Fibroblast of lung (primary cell): ENCODE results near the gene ARHGEF16. TPM values are rescaled to one million over a fixed set of nuclear protein-coding genes. Genes with fewer than 3 reads are reported as not detected.
A peak's percentile ranks its signal among the peaks of the same experiment; 100 is the strongest.

ENCODE experiments used
- DNase-seq, 2 donors: peaks; one replicate each; pipeline versions ENCODE4 v3.0.0 to v3.0.0-alpha.2; 2010; ENCODE audit warnings: low read depth in 2 of 2
- H2AFZ ChIP-seq: 2 replicates; pipeline ENCODE4 v1.5.1; 2012; ENCODE audit warnings: low read length, control low read depth, inconsistent platforms
- H3K27ac ChIP-seq: 2 replicates; pipeline ENCODE4 v1.5.1; 2011; ENCODE audit warnings: low read length, control low read depth; ENCODE audit not compliant: insufficient read depth
- H3K27me3 ChIP-seq: 2 replicates; pipeline ENCODE4 v1.5.1; 2011; ENCODE audit warnings: mild to moderate bottlenecking, low read length; ENCODE audit not compliant: control insufficient read depth, insufficient read depth
- H3K36me3 ChIP-seq: 2 replicates; pipeline ENCODE4 v1.5.1; 2011; ENCODE audit warnings: low read length; ENCODE audit not compliant: control insufficient read depth, insufficient read depth
- H3K4me1 ChIP-seq: 2 replicates; pipeline ENCODE4 v1.5.1; 2011; ENCODE audit warnings: low read length; ENCODE audit not compliant: control insufficient read depth, insufficient read depth; ENCODE audit errors: extremely low read depth
- H3K4me2 ChIP-seq: 2 replicates; pipeline ENCODE4 v1.5.1; 2011; ENCODE audit warnings: low read length, control low read depth; ENCODE audit not compliant: insufficient read depth; ENCODE audit errors: extremely low read depth
- H3K4me3 ChIP-seq, 4 experiments: fragments of 200-600 bp in 1 of 4; sonication (generic) in 1 of 4; replicated peaks in 1 of 4; 2 replicates each; pipeline ENCODE4 v1.5.1; 2011 to 2016; ENCODE audit warnings: low read length in 4 of 4, low read depth in 3 of 4, mild to moderate bottlenecking in 3 of 4, control low read depth in 2 of 4, inconsistent platforms in 1 of 4, mixed read lengths in 1 of 4; ENCODE audit not compliant: insufficient read depth in 1 of 4; ENCODE audit errors: control extremely low read depth in 1 of 4
- H3K79me2 ChIP-seq: 2 replicates; pipeline ENCODE4 v1.5.1; 2012; ENCODE audit warnings: mild to moderate bottlenecking, low read length, inconsistent platforms; ENCODE audit not compliant: control insufficient read depth, insufficient read depth
- H3K9ac ChIP-seq: 2 replicates; pipeline ENCODE4 v1.5.1; 2011; ENCODE audit warnings: mild to moderate bottlenecking, low read length, control low read depth; ENCODE audit not compliant: insufficient read depth
- H3K9me3 ChIP-seq: 2 replicates; pipeline ENCODE4 v1.5.1; 2012; ENCODE audit warnings: low read depth, low read length; ENCODE audit not compliant: control insufficient read depth, insufficient read depth
- H4K20me1 ChIP-seq: 2 replicates; pipeline ENCODE4 v1.5.1; 2011; ENCODE audit warnings: low read length; ENCODE audit not compliant: control insufficient read depth, insufficient read depth; ENCODE audit errors: extremely low read depth
- CTCF ChIP-seq, 2 donors: IDR thresholded peaks in 1 of 2; conservative IDR thresholded peaks in 1 of 2; 1 replicate in 1 of 2; 2 replicates in 1 of 2; pipeline ENCODE4 v1.5.1; 2011 to 2012; ENCODE audit warnings: low read length in 2 of 2, control low read depth in 1 of 2, inconsistent platforms in 1 of 2, low read depth in 1 of 2, mild to moderate bottlenecking in 1 of 2
- EZH2 ChIP-seq: IDR thresholded peaks from 2 replicates; pipeline ENCODE4 v1.5.1; 2012; ENCODE audit warnings: low read length, control low read depth, mild to moderate bottlenecking; ENCODE audit errors: missing control alignments
- polyA plus RNA-seq, 2 donors: library from polyadenylated mRNA; depleted of rRNA in 1 of 2; stranded (reverse) in 1 of 2; unstranded in 1 of 2; fragments of >200 nt; gene quantifications; 2 replicates each; pipeline ENCODE4 v1.2.1, GENCODE V29; 2011 to 2012; ENCODE audit warnings: missing spikeins in 1 of 2
- total RNA-seq: library from RNA; depleted of rRNA; stranded (reverse); fragments of >200 nt; gene quantifications from 2 replicates; pipeline ENCODE4 v1.2.1, GENCODE V29; 2014

ARHGEF16 gene
- total and polyA plus RNA-seq, 2 donors (not counting 1 experiment from before 2014, with no cell fraction given) = 0.02 to 0.17 TPM

- no peaks in the 10 kb centered on the region for H3K79me2 ChIP-seq
- H3K9ac ChIP-seq = no peak overlapping the region
- peak in 1 of 2 donors; percentile 20 for DNase-seq
- H3K4me1 ChIP-seq = no peaks in the 10 kb centered on the region
- H3K4me3 ChIP-seq = no peak overlapping the region
- H3K9me3 ChIP-seq = no peaks in the 10 kb centered on the region
- no peak overlapping the region for H3K27ac ChIP-seq
- TF ChIP-seq CTCF (conservative IDR thresholded peaks at IDR 0.05 in 1 of 2, IDR thresholded peaks at IDR 0.05 in 1 of 2; ENCODE audit: low read depth in 1 of 2, low read length in 2 of 2) (no peak), EZH2 (no peak)
- no peaks in the 10 kb centered on the region for H3K27me3 ChIP-seq
- no peaks in the 10 kb centered on the region for H4K20me1 ChIP-seq
- H2AFZ ChIP-seq = no peak overlapping the region
- no peaks in the 10 kb centered on the region for H3K36me3 ChIP-seq
- no peak overlapping the region for H3K4me2 ChIP-seq
Observed at GRCh38 chr1:3468236-3469103, 14.0 kb downstream of the ARHGEF16 start.

- H3K27ac ChIP-seq = no peak overlapping the region
- peaks cover 4% of the 10 kb centered on the region for H3K4me1 ChIP-seq
- H3K4me3 ChIP-seq = no peak overlapping the region
- no peaks in the 10 kb centered on the region for H3K79me2 ChIP-seq
- no peak for TF ChIP-seq EZH2
- no peak for TF ChIP-seq CTCF (conservative IDR thresholded peaks at IDR 0.05 in 1 of 2, IDR thresholded peaks at IDR 0.05 in 1 of 2; ENCODE audit: low read depth in 1 of 2, low read length in 2 of 2)
- no peak overlapping the region for H3K9ac ChIP-seq
- no peaks in the 10 kb centered on the region for H4K20me1 ChIP-seq
- H3K27me3 ChIP-seq = no peaks in the 10 kb centered on the region
- H3K36me3 ChIP-seq = no peaks in the 10 kb centered on the region
- no peak overlapping the region for H3K4me2 ChIP-seq
- no peaks in the 10 kb centered on the region for H3K9me3 ChIP-seq
- no peak for DNase-seq
- H2AFZ ChIP-seq = no peak overlapping the region
Observed at GRCh38 chr1:3469104-3469848, 14.8 kb downstream of the ARHGEF16 start.

- no peak for DNase-seq
- no peaks in the 10 kb centered on the region for H3K9me3 ChIP-seq
- H3K27me3 ChIP-seq = no peaks in the 10 kb centered on the region
- H3K4me1 ChIP-seq = peaks cover 4% of the 10 kb centered on the region
- H3K9ac ChIP-seq = no peak overlapping the region
- no peak overlapping the region for H3K4me2 ChIP-seq
- no peak overlapping the region for H2AFZ ChIP-seq
- no peaks in the 10 kb centered on the region for H3K36me3 ChIP-seq
- H4K20me1 ChIP-seq = no peaks in the 10 kb centered on the region
- H3K27ac ChIP-seq = no peak overlapping the region
- no peaks in the 10 kb centered on the region for H3K79me2 ChIP-seq
- TF ChIP-seq CTCF (conservative IDR thresholded peaks at IDR 0.05 in 1 of 2, IDR thresholded peaks at IDR 0.05 in 1 of 2; ENCODE audit: low read depth in 1 of 2, low read length in 2 of 2) = no peak
- no peak for TF ChIP-seq EZH2
- H3K4me3 ChIP-seq = no peak overlapping the region
Observed at GRCh38 chr1:3469849-3470649, 15.6 kb downstream of the ARHGEF16 start.
